CD4-positive, alpha-beta memory T cell (primary cell): ENCODE measurements around the gene SLC39A11. TPM values are rescaled to one million over a fixed set of nuclear protein-coding genes. Genes with fewer than 3 reads are reported as not detected.
"Not testable (repeated sequence)": the region's sequence is repeated elsewhere in the genome, so short reads cannot be mapped to it uniquely, and the experiment has no call there.

Source experiments
- CTCF ChIA-PET: fragments of 350-600 bp; sonication (Branson Sonifier 250); formaldehyde crosslinking; loops from one replicate; lab custom pipeline; 2021; ENCODE audit warnings: inconsistent platforms; ENCODE audit not compliant: partially characterized antibody; lab: Charles Lee
- POLR2A ChIA-PET: fragments of 350-600 bp; sonication (Branson Sonifier 250); formaldehyde crosslinking; loops from one replicate; lab custom pipeline; 2021; ENCODE audit not compliant: partially characterized antibody; lab: Charles Lee
- DNase-seq, 5 donors: peaks; one replicate each; pipeline versions ENCODE4 v3.0.0 to v3.0.0-alpha.2; 2020 to 2022; ENCODE audit warnings: mixed read lengths in 1 of 5
- H3K27ac ChIP-seq: one replicate; pipeline ENCODE4 v1.7.0; 2013; ENCODE audit warnings: low read depth, low read length
- H3K27me3 ChIP-seq: 2 replicates; pipeline ENCODE4 v1.7.0; 2013; ENCODE audit warnings: mild to moderate bottlenecking, low read length, moderate library complexity; ENCODE audit not compliant: insufficient read depth
- H3K36me3 ChIP-seq: 2 replicates; pipeline ENCODE4 v1.7.0; 2013; ENCODE audit warnings: mild to moderate bottlenecking, low read length, moderate library complexity; ENCODE audit not compliant: insufficient read depth
- H3K4me1 ChIP-seq: 2 replicates; pipeline ENCODE4 v1.7.0; 2013; ENCODE audit warnings: mild to moderate bottlenecking, low read length, moderate library complexity; ENCODE audit not compliant: insufficient read depth
- H3K4me3 ChIP-seq, 2 donors: one replicate each; pipeline ENCODE4 v1.7.0; 2013; ENCODE audit warnings: low read length in 2 of 2, mild to moderate bottlenecking in 1 of 2
- H3K9me3 ChIP-seq, 2 donors: one replicate each; pipeline ENCODE4 v1.7.0; 2013; ENCODE audit warnings: low read length in 2 of 2, control low read depth in 1 of 2; ENCODE audit not compliant: control insufficient read depth in 1 of 2
- H3K27ac Mint-ChIP-seq, 7 donors: one replicate each; pipeline ENCODE4 v1.8.0; 2020 to 2021; ENCODE audit warnings: mixed read lengths in 7 of 7, mild to moderate bottlenecking in 6 of 7, inconsistent platforms in 3 of 7, moderate library complexity in 3 of 7
- H3K27me3 Mint-ChIP-seq, 2 donors: one replicate each; pipeline ENCODE4 v1.8.0; 2020 to 2021; ENCODE audit warnings: mixed read lengths in 2 of 2
- H3K36me3 Mint-ChIP-seq, 2 donors: one replicate each; pipeline ENCODE4 v1.8.0; 2020 to 2021; ENCODE audit warnings: mixed read lengths in 2 of 2, inconsistent platforms in 1 of 2, mild to moderate bottlenecking in 1 of 2
- H3K4me1 Mint-ChIP-seq, 4 donors: one replicate each; pipeline ENCODE4 v1.8.0; 2020 to 2021; ENCODE audit warnings: mixed read lengths in 4 of 4, mild to moderate bottlenecking in 1 of 4
- H3K4me3 Mint-ChIP-seq, 8 donors: one replicate each; pipeline ENCODE4 v1.8.0; 2020 to 2021; ENCODE audit warnings: mixed read lengths in 8 of 8, mild to moderate bottlenecking in 7 of 8, moderate library complexity in 6 of 8, inconsistent platforms in 3 of 8
- H3K9me3 Mint-ChIP-seq, 8 donors: one replicate each; pipeline ENCODE4 v1.8.0; 2020 to 2021; ENCODE audit warnings: mixed read lengths in 8 of 8, mild to moderate bottlenecking in 5 of 8, inconsistent platforms in 3 of 8, moderate library complexity in 1 of 8
- intact Hi-C: fragments of 100-400 bp; cut with micrococcal nuclease; formaldehyde crosslinking; loops from one replicate; pipeline ENCODE4 v1.15.1; 2023
- polyA plus RNA-seq, 2 donors: library from polyadenylated mRNA; unstranded; fragments of 300-500 nt; fragmentation: Illumina TruSeq; gene quantifications; one replicate each; pipeline ENCODE4 v1.2.3, GENCODE V29; 2021
- total RNA-seq, 2 experiments: library from RNA; stranded (reverse); gene quantifications; one replicate each; pipeline ENCODE4 v1.2.3, GENCODE V29; 2021

Gene SLC39A11
- total and polyA plus RNA-seq, 4 experiments from 2014 or later: 15.9 to 23.7 (median 20.4) TPM

DNA sequence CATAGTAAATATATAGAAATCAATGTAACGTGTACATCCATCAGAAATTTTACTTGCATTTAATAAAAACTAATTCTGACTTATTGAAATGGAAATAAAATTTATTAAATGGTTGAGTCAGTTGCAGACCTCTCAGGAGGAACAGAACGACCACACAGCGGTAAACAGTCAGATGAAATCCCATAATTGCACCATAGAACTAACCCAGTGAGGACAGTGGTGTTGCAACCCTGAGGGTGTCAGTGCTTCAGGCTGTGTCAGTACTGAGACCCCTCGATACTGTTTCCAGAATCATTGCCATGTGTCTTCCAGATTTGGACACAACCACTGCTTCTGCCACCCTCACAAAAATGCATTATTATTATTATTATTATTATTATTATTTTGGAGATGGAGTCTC, 43.3 kb upstream of the SLC39A11 start:
- no peak overlapping the region for H3K27ac Mint-ChIP-seq
- no peaks in the 10 kb centered on the region for H3K27me3 Mint-ChIP-seq
- H3K36me3 Mint-ChIP-seq: no peaks in the 10 kb centered on the region
- POLR2A ChIA-PET: no interaction called here
- no peak for DNase-seq
- no peaks in the 10 kb centered on the region for H3K4me1 ChIP-seq
- no peaks in the 10 kb centered on the region for H3K9me3 ChIP-seq
- H3K4me3 ChIP-seq: no peak overlapping the region
- intact Hi-C loops: no loop called here
- H3K9me3 Mint-ChIP-seq: no peaks in the 10 kb centered on the region
- no peaks in the 10 kb centered on the region for H3K27me3 ChIP-seq
- CTCF ChIA-PET: interaction anchor here (1.4 kb wide), 1 partner anchor 411 kb away, joined by 3 read pairs; no protein-coding TSS in a partner anchor
- H3K4me1 Mint-ChIP-seq: peaks cover 0 to under 1% (median 0%) of the 10 kb centered on the region in 4 donors
- H3K4me3 Mint-ChIP-seq: no peak overlapping the region
- no peak overlapping the region for H3K27ac ChIP-seq
- no peaks in the 10 kb centered on the region for H3K36me3 ChIP-seq

DNA sequence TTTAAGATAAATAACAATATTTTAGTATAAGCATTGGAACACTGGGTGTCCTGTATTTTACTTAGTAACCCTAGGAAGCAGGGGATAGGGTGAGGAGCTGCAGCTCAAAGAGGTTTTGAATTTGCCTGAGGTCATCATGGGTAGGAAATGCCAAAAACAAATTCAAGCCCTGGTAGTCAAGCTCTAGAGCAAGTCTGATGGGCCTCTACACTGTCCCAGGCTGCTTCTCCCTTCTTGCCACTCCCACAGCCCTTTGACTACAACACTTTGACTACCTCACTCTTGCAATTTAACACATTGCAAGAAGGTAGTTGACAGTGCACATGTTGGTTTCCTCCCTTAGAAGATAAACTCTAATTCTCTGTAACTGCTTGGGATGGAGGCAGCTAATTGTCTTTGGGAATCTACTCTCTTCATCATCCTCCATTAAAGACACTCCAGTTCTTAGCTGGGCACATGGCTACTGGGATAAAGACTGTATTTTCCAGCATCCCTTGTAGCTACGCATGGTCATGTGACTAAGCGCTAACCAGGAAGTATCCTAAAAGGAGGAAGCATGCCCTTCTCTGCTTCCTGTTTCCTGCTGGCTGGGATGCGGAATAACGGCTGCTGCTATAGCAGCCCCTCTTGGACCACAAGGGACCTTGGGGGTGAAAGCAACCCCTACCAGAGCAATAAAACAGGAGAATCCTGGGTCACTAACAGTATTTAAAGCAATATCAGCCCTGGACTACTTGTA, 41.6 kb upstream of the SLC39A11 start:
- Histone ChIP-seq H3K27me3 (no peaks in the 10 kb centered on the region), H3K4me3 (no peak overlapping the region), H3K36me3 (no peaks in the 10 kb centered on the region), H3K9me3 (no peaks in the 10 kb centered on the region), H3K27ac (no peak overlapping the region), H3K4me1 (no peaks in the 10 kb centered on the region)
- Mint-ChIP-seq H3K4me1 (no peaks in the 10 kb centered on the region), H3K9me3 (no peaks in the 10 kb centered on the region), H3K4me3 (no peak overlapping the region), H3K36me3 (no peaks in the 10 kb centered on the region), H3K27me3 (no peaks in the 10 kb centered on the region), H3K27ac (no peak overlapping the region)
- no peak for DNase-seq
- ChIA-PET POLR2A (no interaction called here), CTCF (interaction anchor here (0.6 to 0.8 kb wide), 2 partner anchors 11 to 122 kb away, joined by 3 read pairs; no protein-coding TSS in a partner anchor)
- intact Hi-C loops: no loop called here

DNA sequence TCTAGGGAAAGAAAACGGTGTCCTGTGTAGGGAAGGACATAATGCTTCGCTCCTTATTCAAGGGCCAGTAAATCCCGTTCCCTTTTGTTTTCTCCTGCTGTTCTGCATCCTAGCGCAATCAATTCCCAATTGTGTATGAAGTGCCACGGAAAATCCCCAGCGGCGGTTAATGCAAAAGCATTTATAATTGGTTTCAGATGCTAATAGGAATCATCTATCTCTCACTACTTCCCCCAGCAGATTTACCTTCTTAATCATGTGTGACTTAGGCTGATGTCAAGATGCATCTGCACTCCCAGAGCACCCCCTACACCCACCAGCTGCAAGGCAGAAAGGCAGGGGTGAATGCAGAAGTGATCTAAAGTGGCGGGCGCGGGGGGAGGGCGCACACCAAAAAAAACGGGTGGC, 39.6 kb upstream of the SLC39A11 start:
- intact Hi-C loops: no loop called here
- ChIA-PET CTCF (no interaction called here), POLR2A (no interaction called here)
- Histone ChIP-seq H3K9me3 (no peaks in the 10 kb centered on the region), H3K4me3 (no peak overlapping the region), H3K27ac (no peak overlapping the region), H3K4me1 (no peaks in the 10 kb centered on the region), H3K36me3 (no peaks in the 10 kb centered on the region), H3K27me3 (no peaks in the 10 kb centered on the region)
- H3K4me1 Mint-ChIP-seq: no peaks in the 10 kb centered on the region
- no peak overlapping the region for H3K4me3 Mint-ChIP-seq
- no peak overlapping the region for H3K27ac Mint-ChIP-seq
- H3K27me3 Mint-ChIP-seq: peaks cover 4% of the 10 kb centered on the region in 2 donors
- H3K36me3 Mint-ChIP-seq: no peaks in the 10 kb centered on the region
- DNase-seq: no peak
- H3K9me3 Mint-ChIP-seq: no peaks in the 10 kb centered on the region

DNA sequence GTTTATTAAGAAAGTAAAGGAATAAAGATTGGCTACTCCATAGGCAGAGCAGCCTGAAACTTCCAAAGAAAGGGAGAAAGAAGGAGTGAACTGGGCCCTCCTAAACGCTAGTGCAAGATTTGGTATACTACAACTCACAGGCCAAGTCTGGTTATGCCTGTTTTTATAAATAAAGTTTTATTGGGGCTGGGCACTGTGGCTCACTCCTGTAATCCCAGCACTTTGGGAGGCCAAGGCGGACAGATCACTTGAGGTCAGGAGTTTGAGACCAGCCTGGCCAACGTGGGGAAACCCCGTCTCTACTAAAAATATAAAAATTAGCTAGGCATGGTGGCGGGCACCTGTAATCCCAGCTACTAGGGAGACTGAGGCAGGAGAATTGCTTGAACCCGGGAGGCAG, 39.0 kb upstream of the SLC39A11 start:
- H3K27ac Mint-ChIP-seq, H3K4me1 Mint-ChIP-seq, H3K36me3 ChIP-seq, H3K9me3 ChIP-seq, H3K36me3 Mint-ChIP-seq, CTCF ChIA-PET, H3K4me3 ChIP-seq, intact Hi-C loops, H3K27ac ChIP-seq, H3K9me3 Mint-ChIP-seq, DNase-seq, H3K4me1 ChIP-seq, H3K27me3 Mint-ChIP-seq, H3K4me3 Mint-ChIP-seq, H3K27me3 ChIP-seq, POLR2A ChIA-PET: not testable (repeated sequence)

DNA sequence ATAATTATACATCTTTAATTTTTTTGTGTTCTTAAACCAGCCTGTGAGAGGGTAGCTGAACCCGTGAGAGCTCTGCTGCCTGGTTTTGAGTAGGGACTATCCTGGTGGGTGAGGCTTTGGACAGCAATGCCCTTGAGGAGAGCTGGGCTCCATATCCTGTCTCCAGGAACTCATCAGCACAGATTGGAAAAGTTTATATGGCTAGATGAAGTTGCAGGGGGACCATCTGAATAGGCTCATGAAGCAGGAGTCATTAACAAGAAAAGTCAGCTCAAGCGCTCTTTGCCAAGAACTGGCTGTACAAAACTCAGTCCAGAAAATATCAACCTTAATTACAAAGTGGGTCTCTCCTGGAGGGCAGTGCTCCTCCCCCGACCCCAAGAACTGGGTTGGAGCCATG, 38.5 kb upstream of the SLC39A11 start:
- intact Hi-C loops: no loop called here
- Histone ChIP-seq H3K9me3 (no peaks in the 10 kb centered on the region), H3K4me1 (no peaks in the 10 kb centered on the region), H3K27ac (no peak overlapping the region), H3K27me3 (no peaks in the 10 kb centered on the region), H3K4me3 (no peak overlapping the region), H3K36me3 (no peaks in the 10 kb centered on the region)
- no peak overlapping the region for H3K27ac Mint-ChIP-seq
- no peaks in the 10 kb centered on the region for H3K9me3 Mint-ChIP-seq
- peaks cover 4% of the 10 kb centered on the region in 2 donors for H3K27me3 Mint-ChIP-seq
- no peaks in the 10 kb centered on the region for H3K4me1 Mint-ChIP-seq
- no peaks in the 10 kb centered on the region for H3K36me3 Mint-ChIP-seq
- DNase-seq: no peak
- H3K4me3 Mint-ChIP-seq: no peak overlapping the region
- ChIA-PET POLR2A (no interaction called here), CTCF (interaction anchor here (0.6 kb wide), 1 partner anchor 95 kb away, joined by 3 read pairs; no protein-coding TSS in a partner anchor)

DNA sequence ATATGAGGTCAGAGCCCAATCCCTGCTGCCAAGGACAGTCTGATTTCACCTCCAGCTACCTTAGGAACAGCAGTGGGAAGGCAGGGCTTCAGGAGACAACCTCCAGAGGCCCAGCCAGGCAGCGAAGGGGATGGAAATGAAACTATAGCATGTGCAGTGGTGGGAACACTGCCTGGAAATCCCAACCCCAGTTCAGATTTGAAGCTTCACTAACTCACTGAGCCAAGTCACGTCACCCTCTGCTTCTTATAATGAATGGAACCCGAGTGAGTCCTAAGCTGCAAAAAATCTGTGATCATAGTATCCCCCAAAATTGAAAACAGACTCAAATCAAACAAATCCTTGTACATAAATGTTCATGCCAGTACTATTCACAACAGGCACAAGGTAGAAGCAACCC, 36.0 kb upstream of the SLC39A11 start:
- H3K27me3 ChIP-seq: no peaks in the 10 kb centered on the region
- no peaks in the 10 kb centered on the region for H3K4me1 ChIP-seq
- Mint-ChIP-seq H3K36me3 (no peaks in the 10 kb centered on the region), H3K27me3 (peaks cover 4% of the 10 kb centered on the region in 2 donors), H3K4me1 (no peaks in the 10 kb centered on the region), H3K4me3 (no peak overlapping the region), H3K9me3 (no peaks in the 10 kb centered on the region), H3K27ac (no peak overlapping the region)
- H3K4me3 ChIP-seq: no peak overlapping the region
- H3K27ac ChIP-seq: no peak overlapping the region
- ChIA-PET POLR2A (no interaction called here), CTCF (no interaction called here)
- H3K36me3 ChIP-seq: no peaks in the 10 kb centered on the region
- no peaks in the 10 kb centered on the region for H3K9me3 ChIP-seq
- intact Hi-C loops: no loop called here
- no peak for DNase-seq

DNA sequence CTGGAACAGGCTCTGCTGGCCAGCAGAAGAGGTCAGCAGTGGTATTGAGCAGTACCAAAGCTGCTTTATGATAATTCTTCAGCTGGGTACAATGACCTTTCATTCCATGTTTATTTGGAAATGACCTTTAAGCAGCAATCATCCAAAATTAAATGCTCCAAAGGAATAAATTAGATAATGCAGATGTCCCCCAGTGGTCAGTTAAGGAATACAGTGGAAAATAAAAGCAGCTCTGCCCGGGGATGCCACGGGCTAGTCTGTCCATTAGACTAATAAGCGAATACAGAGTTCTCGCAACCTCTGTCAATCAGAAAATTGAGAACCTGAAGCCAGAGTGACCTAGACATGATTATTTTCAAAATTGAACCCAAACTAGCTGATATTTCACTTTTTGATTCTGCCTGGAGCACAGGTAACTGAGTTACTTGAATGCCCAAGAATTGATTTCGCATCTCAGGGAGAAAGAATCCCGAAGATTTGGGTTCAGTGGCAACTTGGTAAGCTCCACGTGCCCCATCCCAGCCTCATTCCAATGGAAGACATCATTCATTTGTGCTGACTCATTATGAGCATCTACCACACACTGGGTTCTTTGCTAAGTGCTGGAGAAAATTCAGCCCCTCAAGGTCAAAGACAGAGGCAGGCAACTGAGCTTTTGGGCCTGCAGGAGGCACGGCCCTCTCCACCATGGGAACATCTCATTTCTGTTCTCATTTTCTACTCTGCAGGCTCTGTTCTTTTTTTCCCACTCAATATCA, 34.4 kb upstream of the SLC39A11 start:
- H3K27ac ChIP-seq: no peak overlapping the region
- H3K9me3 ChIP-seq: no peaks in the 10 kb centered on the region
- POLR2A ChIA-PET: no interaction called here
- H3K36me3 ChIP-seq: no peaks in the 10 kb centered on the region
- Mint-ChIP-seq H3K36me3 (no peaks in the 10 kb centered on the region), H3K4me3 (no peak overlapping the region), H3K27me3 (peaks cover 4% of the 10 kb centered on the region in 2 donors), H3K4me1 (peaks cover 0 to 2% (median 0%) of the 10 kb centered on the region in 4 donors), H3K27ac (no peak overlapping the region), H3K9me3 (no peaks in the 10 kb centered on the region)
- H3K4me3 ChIP-seq: no peak overlapping the region
- H3K4me1 ChIP-seq: no peaks in the 10 kb centered on the region
- intact Hi-C loops: no loop called here
- H3K27me3 ChIP-seq: no peaks in the 10 kb centered on the region
- no peak for DNase-seq
- CTCF ChIA-PET: interaction anchor here (1.0 to 1.5 kb wide), 2 partner anchors 10 to 141 kb away, joined by 3 to 4 read pairs; no protein-coding TSS in a partner anchor
